NT2/D1 (cell line): ENCODE data around the gene MAP2K3.

Experiments
- SUZ12 ChIP-seq: IDR thresholded peaks from 2 replicates; pipeline ENCODE4 v1.6.1; 2011; ENCODE audit not compliant: insufficient read length, insufficient read depth; ENCODE audit errors: extremely low read depth
- YY1 ChIP-seq: IDR thresholded peaks from 2 replicates; pipeline ENCODE4 v1.6.1; 2011; ENCODE audit not compliant: insufficient read length, insufficient read depth
- ZNF274 ChIP-seq: IDR thresholded peaks from 2 replicates; pipeline ENCODE4 v1.6.1; 2011; ENCODE audit warnings: mild to moderate bottlenecking, low read depth, low read length

GRCh38 chr17:21289175-21289901 is 4.8 kb downstream of the MAP2K3 start:
- no peak for TF ChIP-seq YY1
- no peak for TF ChIP-seq ZNF274
- TF ChIP-seq SUZ12 = no peak
